ENCODE results near the gene ZNF3.

GRCh38 chr7:100126931-100127865 is 45.7 kb upstream of the ZNF3 start, which contains the start of gene MBLAC1:
- peak in 1 of 3 donors; percentile 19 for TF ChIP-seq CTCF (IDR thresholded peaks at IDR 0.05)
- no peak for TF ChIP-seq EP300 (IDR thresholded peaks at IDR 0.05)
